ENCODE results near the gene FOXN4. TPM values are rescaled to one million over a fixed set of nuclear protein-coding genes. Genes with fewer than 3 reads are reported as not detected.

The FOXN4 gene
- total and polyA plus RNA-seq, 9 of the 15 experiments (the other 6 are each of a cell fraction or from before 2014, with no cell fraction given) = not detected

GRCh38 chr12:109264095-109264942 is 44.8 kb downstream of the FOXN4 start (continued):
- TF ChIP-seq ZFP1 (CRISPR knock-in tag; IDR thresholded peaks at IDR 0.05) (no peak), TAF1 (IDR thresholded peaks at IDR 0.05; ENCODE audit: control insufficient read depth, extremely low read depth, insufficient read depth, low read length, severe bottlenecking) (no peak), KLF16 (IDR thresholded peaks at IDR 0.05) (peak; percentile 21; the same call in 1 of the 2 replicates), POU5F1 (IDR thresholded peaks at IDR 0.05; ENCODE audit: borderline replicate concordance, low read depth, low read length, partially characterized antibody) (no peak), ZBTB7A (IDR thresholded peaks at IDR 0.05; ENCODE audit: borderline replicate concordance, control insufficient read depth, low read depth, low read length) (peak; percentile 25; the same call in 1 of the 2 replicates), ZEB2 (IDR thresholded peaks at IDR 0.05) (no peak; the same call in 1 of the 2 replicates), HOXB6 (CRISPR knock-in tag; IDR thresholded peaks at IDR 0.05; ENCODE audit: borderline replicate concordance) (no peak), TEAD4 (IDR thresholded peaks at IDR 0.05; ENCODE audit: low read length) (no peak), TEAD4 (CRISPR knock-in tag; IDR thresholded peaks at IDR 0.05; ENCODE audit: borderline replicate concordance) (no peak), U2AF2 (optimal IDR thresholded peaks at IDR 0.05; ENCODE audit: low read depth, low read length) (no peak), SP2 (IDR thresholded peaks at IDR 0.05; ENCODE audit: extremely low read depth, low read depth, low read length, poor library complexity, severe bottlenecking) (no peak), ZNF707 (CRISPR knock-in tag; conservative IDR thresholded peaks at IDR 0.05) (no peak), PURB (CRISPR knock-in tag; IDR thresholded peaks at IDR 0.05; ENCODE audit: low read depth) (no peak), FOXP4 (CRISPR knock-in tag; IDR thresholded peaks at IDR 0.05; ENCODE audit: borderline replicate concordance) (no peak), CBFB (CRISPR knock-in tag; IDR thresholded peaks at IDR 0.05) (no peak), SIN3A (IDR thresholded peaks at IDR 0.05; ENCODE audit: borderline replicate concordance in 2 of 2, control insufficient read depth in 1 of 2, low read depth in 2 of 2, low read length in 2 of 2) (no peak), ZNF174 (CRISPR knock-in tag; IDR thresholded peaks at IDR 0.05) (no peak), TRIM25 (IDR thresholded peaks at IDR 0.05; ENCODE audit: borderline replicate concordance) (no peak), CREM (IDR thresholded peaks at IDR 0.05; ENCODE audit: low read depth) (peak; percentile 55), XRCC5 (IDR thresholded peaks at IDR 0.05; ENCODE audit: low read depth, low read length) (peak; percentile 78; the same call in 1 of the 2 replicates), TFAM (CRISPR knock-in tag; conservative IDR thresholded peaks at IDR 0.05) (no peak)
- TF ChIP-seq, protein P1, sequence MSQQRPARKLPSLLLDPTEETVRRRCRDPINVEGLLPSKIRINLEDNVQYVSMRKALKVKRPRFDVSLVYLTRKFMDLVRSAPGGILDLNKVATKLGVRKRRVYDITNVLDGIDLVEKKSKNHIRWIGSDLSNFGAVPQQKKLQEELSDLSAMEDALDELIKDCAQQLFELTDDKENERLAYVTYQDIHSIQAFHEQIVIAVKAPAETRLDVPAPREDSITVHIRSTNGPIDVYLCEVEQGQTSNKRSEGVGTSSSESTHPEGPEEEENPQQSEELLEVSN (IDR thresholded peaks at IDR 0.05; ENCODE audit: borderline replicate concordance in 1 of 2, extremely low read depth in 1 of 2, insufficient read depth in 1 of 2, insufficient read length in 1 of 2, low read depth in 1 of 2, low read length in 1 of 2, poor library complexity in 1 of 2, severe bottlenecking in 1 of 2) = peak in 1 of 2 experiments; percentile 80
